SK-N-SH (cell line): ENCODE data around the gene MRGPRD. TPM values are rescaled to one million over a fixed set of nuclear protein-coding genes. Genes with fewer than 3 reads are reported as not detected.
A peak's percentile ranks its signal among the peaks of the same experiment; 100 is the strongest.

Experiments
- CTCF ChIA-PET: fragments of 300-600, 350-600 bp; formaldehyde crosslinking; extraction: SDS; loops from one replicate; lab custom pipeline; 2021; lab: Yijun Ruan, JAX
- POLR2A ChIA-PET: fragments of 350-600 bp; sonication (Branson Sonifier 250); formaldehyde crosslinking; extraction: SDS; loops from one replicate; lab custom pipeline; 2020; ENCODE audit warnings: antibody characterized with exemption, inconsistent platforms; lab: Yijun Ruan, JAX
- DNase-seq: peaks from one replicate; pipeline ENCODE4 v3.0.0; 2012
- H2AFZ ChIP-seq: fragments of 200-600 bp; sonication (generic); 2 replicates; pipeline ENCODE4 v1.8.1; 2016; ENCODE audit warnings: antibody characterized with exemption, mild to moderate bottlenecking, low read depth
- H3F3A ChIP-seq: fragments of 200-600 bp; sonication (generic); replicated peaks from 2 replicates; pipeline ENCODE3; 2016; ENCODE audit warnings: antibody characterized with exemption, mild to moderate bottlenecking; ENCODE audit not compliant: insufficient read depth
- H3K27ac ChIP-seq, 2 experiments: fragments of 200-500 bp in 1 of 2; fragments of 200-600 bp in 1 of 2; sonication (Bioruptor generic) in 1 of 2; sonication (generic), shearing (Covaris generic) in 1 of 2; 2 replicates each; pipeline versions ENCODE4 v1.5.1 to v1.6.1; 2014 to 2016; ENCODE audit warnings: low read depth in 2 of 2, inconsistent platforms in 1 of 2, low read length in 1 of 2, mild to moderate bottlenecking in 1 of 2, mixed read lengths in 1 of 2
- H3K27me3 ChIP-seq: fragments of 200-600 bp; sonication (generic), shearing (Covaris generic); 2 replicates; pipeline ENCODE4 v1.6.1; 2016; ENCODE audit warnings: mixed run types; ENCODE audit not compliant: insufficient read depth
- H3K36me3 ChIP-seq, 2 experiments: fragments of 200-500 bp in 1 of 2; fragments of 200-600 bp in 1 of 2; sonication (Bioruptor generic) in 1 of 2; sonication (generic) in 1 of 2; replicated peaks in 1 of 2; 2 replicates each; pipeline versions ENCODE3 to v1.5.1; 2014 to 2016; ENCODE audit warnings: low read length in 1 of 2, mild to moderate bottlenecking in 1 of 2; ENCODE audit not compliant: insufficient read depth in 2 of 2, control insufficient read depth in 1 of 2
- H3K4me1 ChIP-seq, 2 experiments: fragments of 200-500 bp in 1 of 2; fragments of 200-600 bp in 1 of 2; sonication (Bioruptor generic) in 1 of 2; sonication (generic), shearing (Covaris generic) in 1 of 2; 2 replicates each; pipeline versions ENCODE4 v1.5.1 to v1.6.1; 2014 to 2016; ENCODE audit warnings: low read depth in 1 of 2, low read length in 1 of 2, mixed run types in 1 of 2; ENCODE audit not compliant: insufficient read depth in 2 of 2, control insufficient read depth in 1 of 2
- H3K4me2 ChIP-seq: fragments of 200-600 bp; sonication (generic), shearing (Covaris generic); 2 replicates; pipeline ENCODE4 v1.6.1; 2017; ENCODE audit warnings: mixed run types
- H3K4me3 ChIP-seq, 2 experiments: fragments of 200-500 bp in 1 of 2; fragments of 200-600 bp in 1 of 2; sonication (Bioruptor generic) in 1 of 2; sonication (generic), shearing (Covaris generic) in 1 of 2; 2 replicates each; pipeline versions ENCODE4 v1.5.1 to v1.8.1; 2014 to 2016; ENCODE audit warnings: low read depth in 2 of 2, inconsistent platforms in 1 of 2, low read length in 1 of 2, mild to moderate bottlenecking in 1 of 2, mixed read lengths in 1 of 2, moderate library complexity in 1 of 2
- H3K79me2 ChIP-seq: fragments of 200-600 bp; sonication (generic); 2 replicates; pipeline ENCODE4 v1.8.1; 2017; ENCODE audit warnings: mild to moderate bottlenecking; ENCODE audit not compliant: insufficient read depth
- H3K9ac ChIP-seq: fragments of 200-600 bp; sonication (generic); 2 replicates; pipeline ENCODE4 v1.6.1; 2017; ENCODE audit warnings: mixed run types
- H3K9me2 ChIP-seq: fragments of 200-600 bp; sonication (generic); 2 replicates; pipeline ENCODE4 v1.6.1; 2017; ENCODE audit warnings: mixed run types
- H3K9me3 ChIP-seq: fragments of 200-600 bp; sonication (generic); 2 replicates; pipeline ENCODE4 v1.6.1; 2017; ENCODE audit warnings: mixed run types, mild to moderate bottlenecking, moderate library complexity
- H4K20me1 ChIP-seq: fragments of 200-600 bp; sonication (generic); 2 replicates; pipeline ENCODE4 v1.6.1; 2017; ENCODE audit warnings: mild to moderate bottlenecking, mixed run types; ENCODE audit not compliant: insufficient read depth
- EP300 ChIP-seq, 2 experiments: IDR thresholded peaks; 2 replicates each; pipeline versions ENCODE4 v1.4.0 to v1.6.1; 2012; ENCODE audit warnings: borderline replicate concordance in 1 of 2, low read depth in 1 of 2, low read length in 1 of 2
- FOXJ3 ChIP-seq: sonication (generic); formaldehyde crosslinking; IDR thresholded peaks from 2 replicates; pipeline ENCODE4 v1.5.1; 2020; ENCODE audit warnings: mild to moderate bottlenecking, missing genetic modification reagents
- FOXM1 ChIP-seq: IDR thresholded peaks from 2 replicates; pipeline ENCODE4 v1.4.0; 2012; ENCODE audit warnings: low read depth, mild to moderate bottlenecking
- IRF3 ChIP-seq: fragments of 150-350 bp; IDR thresholded peaks from 2 replicates; pipeline ENCODE4 v1.6.1; 2016; ENCODE audit warnings: mild to moderate bottlenecking, low read depth, low read length
- NFIC ChIP-seq: IDR thresholded peaks from 2 replicates; pipeline ENCODE4 v1.4.0; 2012; ENCODE audit warnings: borderline replicate concordance
- RCOR1 ChIP-seq: fragments of 150-350 bp; IDR thresholded peaks from 2 replicates; pipeline ENCODE4 v1.6.1; 2017; ENCODE audit warnings: antibody characterized with exemption, low read length
- REST ChIP-seq: IDR thresholded peaks from 2 replicates; pipeline ENCODE4 v1.6.1; 2012; ENCODE audit warnings: mild to moderate bottlenecking, low read depth, low read length, moderate library complexity
- RFX5 ChIP-seq: IDR thresholded peaks from 2 replicates; pipeline ENCODE4 v1.6.1; 2012; ENCODE audit warnings: mild to moderate bottlenecking, improper control_type of control experiment, low read length
- RXRA ChIP-seq: IDR thresholded peaks from 2 replicates; pipeline ENCODE4 v1.4.0; 2012; ENCODE audit warnings: low read depth, mild to moderate bottlenecking, borderline replicate concordance
- TAF1 ChIP-seq: IDR thresholded peaks from 2 replicates; pipeline ENCODE4 v1.6.1; 2012; ENCODE audit warnings: low read depth, mild to moderate bottlenecking, low read length, moderate library complexity, borderline replicate concordance
- USF1 ChIP-seq: IDR thresholded peaks from 2 replicates; pipeline ENCODE4 v1.4.0; 2012; ENCODE audit warnings: low read depth, borderline replicate concordance
- YY1 ChIP-seq: IDR thresholded peaks from 2 replicates; pipeline ENCODE4 v1.4.0; 2012; ENCODE audit warnings: low read depth, mild to moderate bottlenecking
- ZBTB33 ChIP-seq: IDR thresholded peaks from 2 replicates; pipeline ENCODE4 v1.4.0; 2012; ENCODE audit warnings: low read depth, borderline replicate concordance
- WGBS: methylation state at CpG from one replicate; pipeline ENCODE4 v1.1.6; 2017; ENCODE audit warnings: low lambda C conversion rate; 5-methylcytosine and 5-hydroxymethylcytosine counted together
- polyA plus RNA-seq, 3 experiments: library from polyadenylated mRNA; depleted of rRNA; stranded (reverse); fragments of >200 nt; gene quantifications; 2 replicates each; pipeline ENCODE4 v1.2.3, GENCODE V29; 2012

The MRGPRD gene
- polyA plus RNA-seq, 1 of the 3 experiments (the other 2 are of a cell fraction) = not detected

- TF ChIP-seq RFX5 = no peak
- no peak for TF ChIP-seq FOXM1
- TF ChIP-seq, all 33 proteins: peak for 0
Observed at GRCh38 chr11:68961245-68961644, 19.5 kb downstream of the MRGPRD start (continued).

GRCh38 chr11:68960294-68961071, 20.3 kb downstream of the MRGPRD start:
- POLR2A ChIA-PET = no interaction called here
- Histone ChIP-seq H3K4me2 (no peak overlapping the region), H3K9me2 (no peaks in the 10 kb centered on the region), H3F3A (no peaks in the 10 kb centered on the region), H4K20me1 (no peaks in the 10 kb centered on the region), H3K79me2 (no peaks in the 10 kb centered on the region), H2AFZ (no peak overlapping the region), H3K4me1 (peaks cover 0 to 9% of the 10 kb centered on the region in 2 experiments; a peak in 1 of 4 replicates), H3K27ac (no peak overlapping the region)
- DNase-seq = peak; percentile 32
- TF ChIP-seq YY1 = no peak
- no peak for TF ChIP-seq REST
- no peak for TF ChIP-seq RCOR1
- TF ChIP-seq RXRA = no peak
- no peak for TF ChIP-seq FOXJ3 (CRISPR knock-in tag)
- TF ChIP-seq USF1 = no peak
- TF ChIP-seq IRF3 = no peak
- no peak for TF ChIP-seq ZBTB33
- no peak for TF ChIP-seq TAF1
- TF ChIP-seq NFIC = no peak
- TF ChIP-seq EP300 (IDR thresholded peaks at IDR 0.05; ENCODE audit: borderline replicate concordance in 1 of 2, low read depth in 1 of 2, low read length in 1 of 2) = no peak
- TF ChIP-seq, all 33 proteins: peak for 0
- H3K4me3 ChIP-seq = no peak overlapping the region
- no peaks in the 10 kb centered on the region for H3K27me3 ChIP-seq
- H3K9me3 ChIP-seq = no peaks in the 10 kb centered on the region
- no peak overlapping the region for H3K9ac ChIP-seq
- CTCF ChIA-PET = no interaction called here
- H3K36me3 ChIP-seq = no peaks in the 10 kb centered on the region
- 75% methylated on average over 13 of the region's 25 CpGs for WGBS
